Mesothelial cell of epicardium (in vitro differentiated cells): ENCODE data around the gene MRPL28. TPM values are rescaled to one million over a fixed set of nuclear protein-coding genes. Genes with fewer than 3 reads are reported as not detected.
A peak's percentile ranks its signal among the peaks of the same experiment; 100 is the strongest.

ENCODE experiments used
- DNase-seq, 2 experiments: peaks; one replicate each; pipeline ENCODE4 v3.0.0; 2021; ENCODE audit warnings: low spot score in 2 of 2; ENCODE audit not compliant: unreplicated experiment in 2 of 2
- H3K27ac Mint-ChIP-seq: 2 replicates; pipeline ENCODE4 v1.8.0; 2021; ENCODE audit warnings: mixed read lengths
- H3K27me3 Mint-ChIP-seq: 2 replicates; pipeline ENCODE4 v1.8.0; 2021; ENCODE audit warnings: low read depth, mixed read lengths
- H3K36me3 Mint-ChIP-seq: 2 replicates; pipeline ENCODE4 v1.8.0; 2021; ENCODE audit warnings: mixed read lengths
- H3K4me1 Mint-ChIP-seq: 2 replicates; pipeline ENCODE4 v1.8.0; 2021; ENCODE audit warnings: mixed read lengths
- H3K4me3 Mint-ChIP-seq: 2 replicates; pipeline ENCODE4 v1.8.0; 2021; ENCODE audit warnings: mild to moderate bottlenecking, moderate library complexity, mixed read lengths
- H3K9me3 Mint-ChIP-seq: 2 replicates; pipeline ENCODE4 v1.8.0; 2021; ENCODE audit warnings: mixed read lengths
- total RNA-seq: library from RNA; stranded (reverse); gene quantifications from 3 replicates; pipeline ENCODE4 v1.2.1, GENCODE V29; 2021
- TF ChIP-seq, protein P1 (sequence below): fragments of 200-600 bp; sonication (generic); IDR thresholded peaks from one replicate; pipeline ENCODE4 v1.5.0; 2021; ENCODE audit warnings: antibody characterized with exemption; ENCODE audit not compliant: unreplicated experiment

MRPL28 gene
- total RNA-seq, 1 donor from 2014 or later, result 75.3 TPM

GRCh38 chr16:359871-360697 is 10.3 kb downstream of the MRPL28 start:
- Mint-ChIP-seq H3K4me3 (no peak overlapping the region), H3K4me1 (peaks cover 4% of the 10 kb centered on the region), H3K9me3 (no peaks in the 10 kb centered on the region), H3K27ac (no peak overlapping the region), H3K27me3 (peaks cover 2% of the 10 kb centered on the region), H3K36me3 (no peaks in the 10 kb centered on the region)
- TF ChIP-seq, protein P1, sequence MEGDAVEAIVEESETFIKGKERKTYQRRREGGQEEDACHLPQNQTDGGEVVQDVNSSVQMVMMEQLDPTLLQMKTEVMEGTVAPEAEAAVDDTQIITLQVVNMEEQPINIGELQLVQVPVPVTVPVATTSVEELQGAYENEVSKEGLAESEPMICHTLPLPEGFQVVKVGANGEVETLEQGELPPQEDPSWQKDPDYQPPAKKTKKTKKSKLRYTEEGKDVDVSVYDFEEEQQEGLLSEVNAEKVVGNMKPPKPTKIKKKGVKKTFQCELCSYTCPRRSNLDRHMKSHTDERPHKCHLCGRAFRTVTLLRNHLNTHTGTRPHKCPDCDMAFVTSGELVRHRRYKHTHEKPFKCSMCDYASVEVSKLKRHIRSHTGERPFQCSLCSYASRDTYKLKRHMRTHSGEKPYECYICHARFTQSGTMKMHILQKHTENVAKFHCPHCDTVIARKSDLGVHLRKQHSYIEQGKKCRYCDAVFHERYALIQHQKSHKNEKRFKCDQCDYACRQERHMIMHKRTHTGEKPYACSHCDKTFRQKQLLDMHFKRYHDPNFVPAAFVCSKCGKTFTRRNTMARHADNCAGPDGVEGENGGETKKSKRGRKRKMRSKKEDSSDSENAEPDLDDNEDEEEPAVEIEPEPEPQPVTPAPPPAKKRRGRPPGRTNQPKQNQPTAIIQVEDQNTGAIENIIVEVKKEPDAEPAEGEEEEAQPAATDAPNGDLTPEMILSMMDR, result no peak
- no peak for DNase-seq

DNA sequence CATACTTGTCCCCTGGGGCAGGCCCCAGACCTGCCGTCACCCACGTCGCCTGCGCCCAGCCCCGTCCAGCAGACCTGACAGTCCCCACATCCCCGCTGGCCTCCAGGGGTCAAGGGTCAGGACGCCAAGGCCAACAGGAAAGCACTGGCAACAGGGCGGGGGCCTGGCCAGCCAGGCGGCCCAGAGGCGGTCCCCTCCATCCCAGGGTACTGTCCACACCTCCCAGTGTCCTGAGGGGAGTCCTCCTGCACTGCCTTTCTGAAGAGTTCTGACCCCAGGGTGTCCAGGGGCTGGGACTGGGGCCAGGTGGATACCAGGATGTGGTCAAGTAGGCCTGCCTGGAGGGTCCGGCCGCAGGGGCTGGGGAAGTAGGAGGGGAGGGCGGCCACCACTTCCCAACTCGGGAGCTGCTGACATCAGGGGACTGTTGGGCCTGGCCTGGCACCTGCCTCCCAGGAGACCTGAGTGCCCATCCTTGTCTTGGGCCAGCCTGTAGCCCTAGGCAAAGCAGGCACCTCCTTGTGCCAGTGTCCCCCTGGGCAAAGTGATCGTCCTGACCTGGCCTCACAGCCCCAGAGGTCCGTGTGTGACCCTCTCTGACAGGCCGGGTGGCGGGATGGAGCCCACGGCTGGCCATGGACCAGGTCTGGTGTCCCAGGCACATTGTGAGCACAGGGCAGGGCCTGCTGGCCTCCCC is 11.1 kb downstream of the MRPL28 start:
- no peaks in the 10 kb centered on the region for H3K36me3 Mint-ChIP-seq
- peaks cover 2% of the 10 kb centered on the region for H3K27me3 Mint-ChIP-seq
- H3K27ac Mint-ChIP-seq, result no peak overlapping the region
- H3K9me3 Mint-ChIP-seq, result no peaks in the 10 kb centered on the region
- TF ChIP-seq, protein P1, result no peak
- H3K4me1 Mint-ChIP-seq, result peaks cover 4% of the 10 kb centered on the region
- H3K4me3 Mint-ChIP-seq, result no peak overlapping the region
- no peak for DNase-seq

DNA sequence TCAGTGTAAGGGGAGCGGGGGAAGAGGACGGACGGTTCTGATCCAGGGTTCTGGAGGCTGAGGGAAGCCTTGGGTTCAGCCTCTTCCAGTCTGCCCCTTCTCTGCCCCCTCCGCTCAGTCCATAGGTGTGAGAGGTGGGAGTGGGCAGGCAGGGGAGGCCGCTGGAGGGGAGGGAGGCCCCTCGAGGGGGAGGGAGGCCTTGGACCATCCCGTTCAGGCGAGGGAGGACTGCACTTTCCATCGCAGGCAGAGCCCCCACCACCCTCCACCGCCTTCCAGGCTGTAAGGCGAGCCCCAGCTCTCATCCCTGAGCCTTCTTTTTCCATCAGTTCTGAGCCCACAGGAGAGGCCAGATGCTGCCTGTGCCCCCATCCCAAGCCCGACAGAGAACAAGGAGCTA is 13.6 kb downstream of the MRPL28 start:
- no peaks in the 10 kb centered on the region for H3K36me3 Mint-ChIP-seq
- TF ChIP-seq, protein P1, result no peak
- H3K27me3 Mint-ChIP-seq, result no peaks in the 10 kb centered on the region
- H3K4me3 Mint-ChIP-seq, result no peak overlapping the region
- no peaks in the 10 kb centered on the region for H3K4me1 Mint-ChIP-seq
- no peaks in the 10 kb centered on the region for H3K9me3 Mint-ChIP-seq
- no peak overlapping the region for H3K27ac Mint-ChIP-seq
- no peak for DNase-seq

DNA sequence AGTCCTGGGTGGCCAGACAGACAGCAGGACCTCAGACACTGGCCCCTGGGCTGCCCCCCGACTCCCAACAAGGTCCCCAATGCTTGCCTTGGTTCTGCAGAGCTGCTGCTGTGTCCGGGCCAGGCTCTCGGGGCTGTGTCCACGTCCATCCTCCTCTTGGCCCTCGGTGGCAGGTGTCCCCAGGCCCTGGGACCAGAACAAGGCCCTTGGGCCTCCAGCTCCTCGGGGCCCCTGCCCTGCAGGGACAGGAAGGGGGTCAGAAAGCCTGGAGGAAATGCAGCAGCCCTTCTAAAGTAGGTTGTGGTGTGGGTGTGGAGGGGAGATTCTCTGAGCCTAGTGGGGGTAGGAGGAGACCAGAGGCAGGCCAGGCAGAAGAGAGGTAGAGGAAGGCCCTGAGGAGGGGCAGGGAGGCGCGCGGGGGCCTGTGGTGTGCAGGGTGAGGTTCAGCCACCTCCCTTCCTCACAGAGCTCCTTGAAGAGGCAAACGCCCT is 15.3 kb downstream of the MRPL28 start:
- TF ChIP-seq, protein P1, result no peak
- no peak overlapping the region for H3K4me3 Mint-ChIP-seq

DNA sequence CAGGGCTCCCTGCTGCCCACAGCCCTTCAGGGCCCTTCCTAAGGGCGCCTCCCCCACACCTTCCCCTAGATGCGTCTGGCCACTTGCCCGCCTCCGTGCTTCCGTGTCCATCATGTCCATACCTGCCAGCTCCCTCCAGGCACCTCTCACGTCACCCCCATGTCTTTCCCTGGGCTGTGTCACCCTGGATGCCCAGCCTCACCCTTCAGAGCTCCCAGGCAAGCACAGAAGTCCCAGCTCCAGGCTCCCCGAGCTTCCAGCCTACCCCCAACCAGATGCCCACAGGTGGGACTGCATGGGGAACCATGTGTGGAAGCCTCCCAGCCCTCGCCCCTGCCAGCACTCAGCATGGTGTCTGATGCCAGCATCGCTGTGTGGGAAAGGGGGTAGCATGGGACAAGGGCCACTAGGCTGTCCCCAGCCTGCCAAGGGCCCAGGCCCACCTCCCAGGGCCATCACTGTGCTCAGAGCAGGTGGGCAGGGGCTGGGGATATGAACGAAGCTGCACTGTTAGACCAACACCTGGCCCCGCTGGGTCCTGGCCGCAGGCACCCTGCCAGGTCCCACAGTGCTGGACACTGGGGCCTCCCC is 16.0 kb downstream of the MRPL28 start:
- Mint-ChIP-seq H3K4me3 (peak overlapping the region; percentile 43), H3K27ac (peak overlapping the region; percentile 2), H3K4me1 (peaks cover 9% of the 10 kb centered on the region), H3K27me3 (no peaks in the 10 kb centered on the region), H3K36me3 (peaks cover 4% of the 10 kb centered on the region), H3K9me3 (no peaks in the 10 kb centered on the region)
- TF ChIP-seq, protein P1, result no peak
- DNase-seq, result no peak

More for the DNA sequence above, 15.3 kb downstream of the MRPL28 start:
- H3K9me3 Mint-ChIP-seq, result no peaks in the 10 kb centered on the region
- H3K27me3 Mint-ChIP-seq, result no peaks in the 10 kb centered on the region
- no peak for DNase-seq
- no peak overlapping the region for H3K27ac Mint-ChIP-seq
- H3K36me3 Mint-ChIP-seq, result peaks cover 4% of the 10 kb centered on the region
- peaks cover 9% of the 10 kb centered on the region for H3K4me1 Mint-ChIP-seq
